Adrenal gland (tissue), 12 donors: ENCODE results near the gene KLF15. TPM values are rescaled to one million over a fixed set of nuclear protein-coding genes. Genes with fewer than 3 reads are reported as not detected.
"Not testable (repeated sequence)": the region's sequence is repeated elsewhere in the genome, so short reads cannot be mapped to it uniquely, and the experiment has no call there.

Source experiments
- DNase-seq, 7 donors: peaks; one replicate each; pipeline ENCODE4 v3.0.0-alpha.2; 2019 to 2020
- H3K27ac ChIP-seq, 5 donors: fragments of 200-600 bp; sonication (generic) in 4 of 5; 1 replicate in 3 of 5; 2 replicates in 2 of 5; pipeline versions ENCODE4 v1.5.1 to v1.8.0; 2016 to 2020; ENCODE audit warnings: mild to moderate bottlenecking in 1 of 5
- H3K27me3 ChIP-seq: fragments of 200-600 bp; 2 replicates; pipeline ENCODE4 v1.8.0; 2021
- H3K36me3 ChIP-seq, 2 donors: fragments of 200-600 bp; replicated peaks in 1 of 2; 1 replicate in 1 of 2; 2 replicates in 1 of 2; pipeline versions ENCODE4 v1.5.1 to v1.8.0; 2018 to 2022
- H3K4me1 ChIP-seq, 2 donors: fragments of 200-600 bp; replicated peaks in 1 of 2; 1 replicate in 1 of 2; 2 replicates in 1 of 2; pipeline versions ENCODE4 v1.5.1 to v1.8.0; 2018 to 2021
- H3K4me3 ChIP-seq, 4 donors: fragments of 200-600 bp; sonication (generic) in 3 of 4; one replicate each; pipeline ENCODE4 v1.5.1; 2016 to 2018
- H3K9me3 ChIP-seq, 3 donors: fragments of 200-600 bp; sonication (generic) in 1 of 3; replicated peaks in 1 of 3; 1 replicate in 2 of 3; 2 replicates in 1 of 3; pipeline versions ENCODE4 v1.5.1 to v1.8.0; 2016 to 2021
- POLR2A ChIP-seq, 2 donors: fragments of 450-650 bp; IDR thresholded peaks; one replicate each; pipeline ENCODE4 v1.6.1; 2017; ENCODE audit warnings: antibody characterized with exemption in 2 of 2, mild to moderate bottlenecking in 2 of 2, moderate library complexity in 1 of 2
- WGBS, 4 donors: extraction: QIAGEN DNeasy Blood & Tissue Kit in 2 of 4; methylation state at CpG; one replicate each; pipeline versions ENCODE4 v1.1.5 to v1.1.7; 2013 to 2017; 5-methylcytosine and 5-hydroxymethylcytosine counted together
- intact Hi-C, 2 donors: fragments of 100-400 bp; cut with DNase I; formaldehyde crosslinking; loops; one replicate each; pipeline versions ENCODE4 v1.14.1 to v1.15.0; 2022 to 2023
- polyA plus RNA-seq, 3 donors: library from polyadenylated mRNA; stranded (reverse); fragments of 200-250 nt in 2 of 3; fragments of 350-450 nt in 1 of 3; fragmentation: Illumina TruSeq in 1 of 3; extraction: RNeasy Lipid Tissue Mini Kit (QIAGEN cat#74804) in 1 of 3; gene quantifications; one replicate each; pipeline ENCODE4 v1.2.3, GENCODE V29; 2013 to 2014
- total RNA-seq, 9 donors: library from RNA; depleted of rRNA in 4 of 9; stranded (reverse); fragments of >200 nt in 4 of 9; fragments of 120-200 nt in 1 of 9; fragmentation: NEBNext Ultra II Directional in 1 of 9; extraction: Animal tissue kit (Norgen Biotek cat#: 25700) in 1 of 9; gene quantifications; one replicate each; pipeline versions ENCODE4 v1.1.0 to v1.2.4, GENCODE V29; 2013 to 2023
- TF ChIP-seq, protein P1 (sequence below), 6 experiments: fragments of 450-650 bp in 4 of 6; fragments of 200-600 bp in 2 of 6; sonication (generic) in 1 of 6; IDR thresholded peaks; 1 replicate in 5 of 6; 2 replicates in 1 of 6; pipeline versions ENCODE4 v1.5.1 to v1.8.0; 2016 to 2021; ENCODE audit warnings: antibody characterized with exemption in 6 of 6, mild to moderate bottlenecking in 2 of 6, moderate library complexity in 1 of 6
- donor health status: healthy with polysubstance abuse.
- donor health status: Bipolar disorder and iron deficiency.
- donor health status: DM: yes; HTN: yes; CAD: no.
- donor health status: DM: no; HTN: no; CAD: no.
- donor health status: DM: no; HTN: no; CAD: no.
- donor health status: DM: yes; HTN: yes; CAD: no.

Gene KLF15
- total and polyA plus RNA-seq, 12 donors: 2.0 to 22.4 (median 11.8) TPM

DNA sequence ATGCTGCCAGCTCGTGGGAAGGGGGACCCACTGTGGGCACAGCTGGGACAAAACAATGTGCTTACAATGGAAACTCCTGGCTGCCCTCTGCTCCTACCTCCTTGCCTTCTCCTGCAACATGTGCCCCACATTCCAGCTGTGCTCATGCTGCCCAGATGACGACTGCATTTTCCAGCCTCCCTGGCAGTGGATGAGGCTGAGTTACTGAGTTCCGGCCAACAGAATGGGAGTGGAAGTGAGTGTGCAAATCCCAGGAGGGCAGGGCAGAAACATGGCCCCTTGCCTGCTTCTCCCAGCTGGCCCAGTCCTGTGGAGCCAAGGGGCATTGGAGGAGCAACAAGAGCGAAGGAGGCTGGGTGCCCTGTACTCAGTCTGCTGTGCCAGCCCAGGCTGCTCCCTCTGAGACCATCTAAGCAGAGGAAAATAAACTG, 17.1 kb downstream of the KLF15 start:
- intact Hi-C loops: no loop called here
- TF ChIP-seq POLR2A (IDR thresholded peaks at IDR 0.05): no peak
- TF ChIP-seq, protein P1, sequence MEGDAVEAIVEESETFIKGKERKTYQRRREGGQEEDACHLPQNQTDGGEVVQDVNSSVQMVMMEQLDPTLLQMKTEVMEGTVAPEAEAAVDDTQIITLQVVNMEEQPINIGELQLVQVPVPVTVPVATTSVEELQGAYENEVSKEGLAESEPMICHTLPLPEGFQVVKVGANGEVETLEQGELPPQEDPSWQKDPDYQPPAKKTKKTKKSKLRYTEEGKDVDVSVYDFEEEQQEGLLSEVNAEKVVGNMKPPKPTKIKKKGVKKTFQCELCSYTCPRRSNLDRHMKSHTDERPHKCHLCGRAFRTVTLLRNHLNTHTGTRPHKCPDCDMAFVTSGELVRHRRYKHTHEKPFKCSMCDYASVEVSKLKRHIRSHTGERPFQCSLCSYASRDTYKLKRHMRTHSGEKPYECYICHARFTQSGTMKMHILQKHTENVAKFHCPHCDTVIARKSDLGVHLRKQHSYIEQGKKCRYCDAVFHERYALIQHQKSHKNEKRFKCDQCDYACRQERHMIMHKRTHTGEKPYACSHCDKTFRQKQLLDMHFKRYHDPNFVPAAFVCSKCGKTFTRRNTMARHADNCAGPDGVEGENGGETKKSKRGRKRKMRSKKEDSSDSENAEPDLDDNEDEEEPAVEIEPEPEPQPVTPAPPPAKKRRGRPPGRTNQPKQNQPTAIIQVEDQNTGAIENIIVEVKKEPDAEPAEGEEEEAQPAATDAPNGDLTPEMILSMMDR (IDR thresholded peaks at IDR 0.05): no peak
- WGBS, 4 donors: 60 to 74% (median 65%) methylated on average over 1 to 4 of the region's 4 CpGs

DNA sequence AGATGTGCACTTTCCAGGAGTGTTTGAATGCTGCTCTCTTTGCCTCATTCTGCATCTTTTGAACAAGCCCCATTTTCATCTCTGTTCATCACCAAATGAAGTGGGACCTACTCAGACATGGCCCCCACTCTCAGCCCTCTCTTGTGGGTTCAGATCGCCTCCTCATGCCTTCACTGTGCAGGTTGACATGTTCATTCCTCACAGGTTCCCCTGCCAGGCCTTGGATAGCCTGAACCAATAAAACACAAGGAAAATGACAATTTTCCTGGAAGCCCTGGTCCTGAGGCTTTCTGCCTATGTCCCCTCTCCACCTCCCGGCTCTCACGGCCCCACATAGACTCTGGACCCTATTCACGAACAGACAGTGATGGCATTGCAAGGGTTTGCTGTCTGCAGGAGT, 17.7 kb downstream of the KLF15 start:
- Histone ChIP-seq H3K36me3 (no peaks in the 10 kb centered on the region), H3K27me3 (no peaks in the 10 kb centered on the region), H3K4me1 (no peaks in the 10 kb centered on the region), H3K4me3 (no peak overlapping the region), H3K27ac (no peak overlapping the region), H3K9me3 (no peaks in the 10 kb centered on the region)
- 82 to 90% (median 84%) methylated on average over 4 of the region's 4 CpGs for WGBS, 4 donors
- peak in 2 of 7 donors; percentile 2 to 6 for DNase-seq
- intact Hi-C loops: no loop called here
- TF ChIP-seq POLR2A (IDR thresholded peaks at IDR 0.05): no peak
- TF ChIP-seq, protein P1 (IDR thresholded peaks at IDR 0.05): no peak

More for the DNA sequence above, 17.1 kb downstream of the KLF15 start:
- H3K27ac ChIP-seq: no peak overlapping the region
- DNase-seq: peak in 3 of 7 donors; percentile 6 to 50 (median 18)
- no peaks in the 10 kb centered on the region for H3K4me1 ChIP-seq
- H3K4me3 ChIP-seq: no peak overlapping the region
- no peaks in the 10 kb centered on the region for H3K27me3 ChIP-seq
- no peaks in the 10 kb centered on the region for H3K9me3 ChIP-seq
- no peaks in the 10 kb centered on the region for H3K36me3 ChIP-seq

DNA sequence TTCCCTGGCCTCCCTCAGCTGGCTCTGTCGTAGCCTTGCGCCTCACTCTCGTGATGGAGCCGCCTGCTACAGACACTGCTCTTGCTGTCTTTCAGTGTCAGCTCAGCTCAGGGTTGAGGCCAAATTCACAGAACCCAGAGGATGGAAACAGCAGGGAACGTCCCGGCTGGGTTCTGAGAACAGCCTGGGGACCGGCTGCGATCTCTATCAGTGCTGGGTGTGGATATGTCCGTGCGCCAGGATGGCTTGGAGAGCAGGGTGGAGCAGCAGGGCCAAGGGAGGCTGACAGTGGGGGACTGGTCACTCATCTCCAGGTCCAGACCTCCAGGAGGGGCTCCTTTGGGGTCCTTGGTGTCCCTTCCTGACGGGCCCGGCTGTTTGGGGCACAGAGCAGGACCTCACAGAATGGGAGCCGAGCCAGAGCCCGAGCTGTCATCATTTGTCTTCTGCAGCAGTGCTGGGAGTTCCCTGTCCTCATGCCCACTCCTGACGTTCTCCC, 18.4 kb downstream of the KLF15 start:
- no peak overlapping the region for H3K4me3 ChIP-seq
- H3K27me3 ChIP-seq: no peaks in the 10 kb centered on the region
- H3K36me3 ChIP-seq: no peaks in the 10 kb centered on the region
- no peaks in the 10 kb centered on the region for H3K4me1 ChIP-seq
- 33 to 43% (median 38%) methylated on average over 9 to 15 of the region's 15 CpGs for WGBS, 4 donors
- peak in 3 of 7 donors; percentile 9 to 62 (median 22) for DNase-seq
- TF ChIP-seq, protein P1 (IDR thresholded peaks at IDR 0.05): no peak
- TF ChIP-seq POLR2A (IDR thresholded peaks at IDR 0.05): no peak
- intact Hi-C loops: no loop called here
- H3K27ac ChIP-seq: no peak overlapping the region
- no peaks in the 10 kb centered on the region for H3K9me3 ChIP-seq

DNA sequence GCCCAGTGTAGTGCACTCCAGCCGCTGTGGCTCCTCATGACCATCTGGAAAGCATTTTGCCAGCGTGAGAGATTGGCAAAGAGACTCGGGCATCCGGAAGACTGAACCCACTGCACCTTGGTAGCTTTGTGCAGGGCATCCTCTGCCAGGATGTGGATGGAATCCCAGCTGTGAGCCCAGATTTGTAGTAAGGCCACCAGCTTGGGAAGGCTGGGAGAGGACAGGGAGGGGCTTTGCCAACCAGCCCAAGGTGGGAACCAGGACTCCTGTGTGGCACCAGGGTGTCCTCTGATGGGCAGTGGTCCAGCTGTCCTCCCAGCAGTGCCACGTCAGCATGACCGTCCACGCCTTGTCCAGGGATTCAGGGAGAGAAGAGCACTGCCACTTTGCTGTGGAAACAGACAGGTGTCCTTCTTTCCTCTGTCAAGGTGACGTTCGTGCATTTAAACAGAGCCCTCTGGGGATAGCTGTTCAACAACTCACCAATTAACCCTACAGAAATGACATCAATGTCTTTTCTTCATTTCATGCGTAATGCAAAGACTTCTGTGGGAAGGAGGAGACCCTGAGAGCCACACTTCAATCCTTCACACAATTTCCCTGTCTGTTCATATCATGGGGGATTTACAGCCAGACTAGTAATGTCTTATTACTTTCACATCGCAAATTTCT, 19.1 kb downstream of the KLF15 start:
- Histone ChIP-seq H3K4me3 (no peak overlapping the region), H3K36me3 (no peaks in the 10 kb centered on the region), H3K27ac (no peak overlapping the region), H3K27me3 (no peaks in the 10 kb centered on the region), H3K4me1 (no peaks in the 10 kb centered on the region), H3K9me3 (no peaks in the 10 kb centered on the region)
- intact Hi-C loops: no loop called here
- 75 to 84% (median 79%) methylated on average over 8 to 11 of the region's 11 CpGs for WGBS, 4 donors
- peak in 4 of 7 donors; percentile 8 to 48 (median 13) for DNase-seq
- TF ChIP-seq, protein P1 (IDR thresholded peaks at IDR 0.05): no peak
- no peak for TF ChIP-seq POLR2A (IDR thresholded peaks at IDR 0.05)

DNA sequence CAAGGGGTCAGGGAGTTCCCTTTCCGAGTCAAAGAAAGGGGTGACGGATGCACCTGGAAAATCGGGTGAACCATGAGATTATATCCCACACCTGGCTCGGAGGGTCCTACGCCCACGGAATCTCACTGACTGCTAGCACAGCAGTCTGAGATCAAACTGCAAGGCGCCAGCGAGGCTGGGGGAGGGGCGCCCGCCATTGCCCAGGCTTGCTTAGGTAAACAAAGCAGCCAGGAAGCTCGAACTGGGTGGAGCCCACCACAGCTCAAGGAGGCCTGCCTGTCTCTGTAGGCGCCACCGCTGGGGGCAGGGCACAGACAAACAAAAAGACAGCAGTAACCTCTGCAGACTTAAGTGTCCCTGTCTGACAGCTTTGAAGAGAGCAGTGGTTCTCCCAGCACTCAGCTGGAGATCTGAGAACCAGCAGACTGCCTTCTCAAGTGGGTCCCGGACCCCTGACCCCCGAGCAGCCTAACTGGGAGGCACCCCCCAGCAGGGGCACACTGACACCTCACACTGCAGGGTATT, 25.3 kb downstream of the KLF15 start:
- H3K4me1 ChIP-seq, intact Hi-C loops, H3K4me3 ChIP-seq, H3K27ac ChIP-seq, DNase-seq, H3K9me3 ChIP-seq, H3K27me3 ChIP-seq, H3K36me3 ChIP-seq: not testable (repeated sequence)
- WGBS, 4 donors: 49 to 77% (median 71%) methylated on average over 4 to 15 of the region's 15 CpGs
